HepG2 (cell line): Measurements from ENCODE around the gene MTMR8. TPM values are rescaled to one million over a fixed set of nuclear protein-coding genes. Genes with fewer than 3 reads are reported as not detected.

Source experiments
- ATAC-seq: fragments of 200-7000 bp; cut with Tn5 transposase; 3 replicates; pipeline ENCODE4 v1.9.1; 2020; ENCODE audit warnings: mild to moderate bottlenecking, moderate library complexity
- BruUV-seq: library from RNA; stranded (reverse); fragments of 400-500 nt; replicated peaks from 2 replicates; lab custom pipeline; 2021; lab: Mats Ljungman, UMichigan
- CTCF ChIA-PET: fragments of 300-600 bp; formaldehyde crosslinking; extraction: SDS; loops from one replicate; lab custom pipeline; 2021; ENCODE audit warnings: low total read pairs, inconsistent platforms, low intra/inter-chr PET ratio; lab: Yijun Ruan, JAX
- POLR2A ChIA-PET: fragments of 350-600 bp; sonication (Branson Sonifier 250); formaldehyde crosslinking; loops from one replicate; lab custom pipeline; 2020; ENCODE audit warnings: antibody characterized with exemption, inconsistent platforms; lab: Yijun Ruan, JAX
- DNase-seq: peaks from one replicate; pipeline ENCODE4 v3.0.0-alpha.2; 2015; ENCODE audit warnings: low spot score
- FAIRE-seq: peaks from 3 replicates; lab custom pipeline; 2011; peaks lifted over from hg19 to GRCh38; lab: Jason Lieb, UNC
- H2AFZ ChIP-seq: one replicate; pipeline ENCODE4 v1.6.1; 2011; ENCODE audit warnings: low read length, inconsistent platforms
- H3K27ac ChIP-seq: fragments of 300-600 bp; 3 replicates; pipeline ENCODE4 v1.8.0; 2011; ENCODE audit warnings: mixed run types, mild to moderate bottlenecking, mixed read lengths, low read length, inconsistent platforms; ENCODE audit not compliant: insufficient read depth; ENCODE audit errors: extremely low read length
- H3K27me3 ChIP-seq, 2 experiments: fragments of 200-600 bp in 1 of 2; 2 replicates in 1 of 2; 3 replicates in 1 of 2; pipeline versions ENCODE4 v1.6.0 to v1.8.0; 2011; ENCODE audit warnings: low read length in 2 of 2, mild to moderate bottlenecking in 2 of 2, moderate library complexity in 2 of 2, inconsistent platforms in 1 of 2; ENCODE audit not compliant: insufficient read depth in 2 of 2, control insufficient read depth in 1 of 2
- H3K36me3 ChIP-seq, 2 experiments: fragments of 200-600 bp in 1 of 2; replicated peaks in 1 of 2; 2 replicates in 1 of 2; 3 replicates in 1 of 2; pipeline versions ENCODE4 v1.5.1 to v1.8.0; 2011; ENCODE audit warnings: low read length in 2 of 2, inconsistent platforms in 1 of 2; ENCODE audit not compliant: insufficient read depth in 2 of 2, control insufficient read depth in 1 of 2
- H3K4me1 ChIP-seq: 2 replicates; pipeline ENCODE4 v1.5.1; 2012; ENCODE audit warnings: low read length, inconsistent platforms; ENCODE audit not compliant: insufficient read depth
- H3K4me2 ChIP-seq: 2 replicates; pipeline ENCODE4 v1.6.0; 2011; ENCODE audit warnings: low read depth, low read length, inconsistent platforms
- H3K4me3 ChIP-seq, 3 experiments: fragments of 200-600 bp in 1 of 3; sonication (generic), shearing (Covaris generic) in 1 of 3; replicated peaks in 1 of 3; 2 replicates each; pipeline ENCODE4 v1.5.1; 2011 to 2016; ENCODE audit warnings: low read length in 3 of 3, inconsistent platforms in 2 of 3, low read depth in 2 of 3, mild to moderate bottlenecking in 2 of 3, control low read depth in 1 of 3, mixed read lengths in 1 of 3; ENCODE audit not compliant: insufficient read depth in 1 of 3
- H3K79me2 ChIP-seq: one replicate; pipeline ENCODE4 v1.6.1; 2011; ENCODE audit warnings: low read length, inconsistent platforms; ENCODE audit not compliant: insufficient read depth
- H3K9ac ChIP-seq: 2 replicates; pipeline ENCODE4 v1.6.0; 2011; ENCODE audit warnings: mild to moderate bottlenecking, low read depth, low read length, inconsistent platforms; ENCODE audit not compliant: insufficient read depth
- H3K9me3 ChIP-seq: 2 replicates; pipeline ENCODE4 v1.5.1; 2012; ENCODE audit warnings: mild to moderate bottlenecking, low read length
- H4K20me1 ChIP-seq: 2 replicates; pipeline ENCODE4 v1.6.0; 2011; ENCODE audit warnings: inconsistent platforms, mild to moderate bottlenecking, low read length, moderate library complexity; ENCODE audit not compliant: insufficient read depth
- AGO2 ChIP-seq: fragments of 200-400 bp; formaldehyde crosslinking; optimal IDR thresholded peaks from 2 replicates; pipeline ENCODE3; 2017; ENCODE audit warnings: mild to moderate bottlenecking, low read depth, low read length, moderate library complexity
- ASH2L ChIP-seq: fragments of 300-600, 200-600 bp; sonication (generic); IDR thresholded peaks from 2 replicates; pipeline ENCODE4 v1.7.0; 2017; ENCODE audit warnings: low read depth, mild to moderate bottlenecking, moderate library complexity, mixed read lengths, low read length; ENCODE audit not compliant: insufficient read length
- CREB1 ChIP-seq, 2 experiments: fragments of 450-650 bp in 1 of 2; IDR thresholded peaks; 2 replicates each; pipeline ENCODE4 v1.6.1; 2016 to 2017; ENCODE audit warnings: control low read depth in 1 of 2, mild to moderate bottlenecking in 1 of 2, missing compliant biosample characterization in 1 of 2, missing genetic modification characterization in 1 of 2
- KAT8 ChIP-seq: IDR thresholded peaks from 2 replicates; pipeline ENCODE4 v1.6.1; 2016; ENCODE audit warnings: missing genetic modification reagents, missing compliant biosample characterization
- NFE2L1 ChIP-seq: sonication (generic); formaldehyde crosslinking; IDR thresholded peaks from 2 replicates; pipeline ENCODE4 v1.4.0; 2020; ENCODE audit warnings: missing genetic modification reagents, mild to moderate bottlenecking, borderline replicate concordance
- NFKBIZ ChIP-seq: IDR thresholded peaks from 2 replicates; pipeline ENCODE4 v1.6.1; 2018; ENCODE audit warnings: missing genetic modification reagents, missing compliant biosample characterization
- TGIF2 ChIP-seq: IDR thresholded peaks from 2 replicates; pipeline ENCODE4 v1.6.1; 2016; ENCODE audit warnings: control low read depth, missing compliant biosample characterization
- ZNF609 ChIP-seq: sonication (generic); formaldehyde crosslinking; IDR thresholded peaks from 2 replicates; pipeline ENCODE4 v1.4.0; 2020; ENCODE audit warnings: mild to moderate bottlenecking, missing genetic modification reagents, borderline replicate concordance
- ZNF644 ChIP-seq: IDR thresholded peaks from 2 replicates; pipeline ENCODE4 v1.6.1; 2016; ENCODE audit warnings: low read depth
- WGBS: methylation state at CpG from one replicate; pipeline ENCODE4 v1.1.6; 2017; ENCODE audit warnings: low lambda C conversion rate; 5-methylcytosine and 5-hydroxymethylcytosine counted together
- in situ Hi-C: cut with HindIII; loops from 2 replicates; pipeline ENCODE4 v1.10.0; 2017; ENCODE audit warnings: low pct_unique_long_range_greater_than_20kb; ENCODE audit not compliant: extremely low pct_ligation_motif_present
- intact Hi-C: fragments of 100-400 bp; cut with micrococcal nuclease; formaldehyde crosslinking; loops from one replicate; pipeline ENCODE4 v1.10.0; 2022; ENCODE audit not compliant: unreplicated experiment
- polyA plus RNA-seq, 8 experiments: library from polyadenylated mRNA; depleted of rRNA in 3 of 8; stranded (reverse) in 7 of 8; unstranded in 1 of 8; fragments of >200 nt; fragmentation: Illumina TruSeq in 4 of 8; extraction: Trizol in 4 of 8; gene quantifications; 2 replicates each; pipeline versions ENCODE4 v1.2.1 to v1.2.3, GENCODE V29; 2011 to 2016; ENCODE audit warnings: low read depth in 4 of 8, missing spikeins in 1 of 8, mixed read lengths in 1 of 8; ENCODE audit not compliant: insufficient read depth in 1 of 8
- total RNA-seq, 5 experiments: library from RNA; depleted of rRNA; stranded (reverse); fragments of >200 nt; fragmentation: Illumina TruSeq; extraction: Trizol; gene quantifications; 2 replicates each; pipeline ENCODE4 v1.2.3, GENCODE V29; 2016; ENCODE audit warnings: low read depth in 1 of 5
- TF ChIP-seq, protein P1 (sequence below): sonication (generic); formaldehyde crosslinking; IDR thresholded peaks from 2 replicates; pipeline ENCODE4 v1.5.0; 2020; ENCODE audit warnings: missing genetic modification reagents, mild to moderate bottlenecking, borderline replicate concordance
- TF ChIP-seq, protein P2 (sequence below): sonication (generic); formaldehyde crosslinking; IDR thresholded peaks from 2 replicates; pipeline ENCODE4 v1.4.0; 2020; ENCODE audit warnings: missing genetic modification reagents, borderline replicate concordance

MTMR8 gene
- total and polyA plus RNA-seq, 2 of the 13 experiments (the other 11 are each of a cell fraction or from before 2014, with no cell fraction given), result 0.31 TPM; not detected in 1

- in situ Hi-C loops, result no loop called here
These were observed 130.0 kb downstream of the MTMR8 start for GRCh38 chrX:64265265-64265664.

GRCh38 chrX:64230123-64230970, 164.9 kb downstream of the MTMR8 start, which contains the start of gene ASB12:
Gene ASB12 (minus strand): TSS chrX:64230607. CDS start chrX:64225650, 4,957 bp downstream.
- in situ Hi-C loops, result no loop called here
- intact Hi-C loops, result no loop called here
- no peak for FAIRE-seq
- TF ChIP-seq, protein P1, sequence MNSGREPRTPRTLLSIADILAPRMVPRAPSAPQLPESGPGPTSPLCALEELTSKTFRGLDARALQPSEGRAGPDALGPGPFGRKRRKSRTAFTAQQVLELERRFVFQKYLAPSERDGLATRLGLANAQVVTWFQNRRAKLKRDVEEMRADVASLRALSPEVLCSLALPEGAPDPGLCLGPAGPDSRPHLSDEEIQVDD (CRISPR knock-in tag), result no peak
- no peak for TF ChIP-seq TGIF2
- no peak for TF ChIP-seq ZNF609
- no peak for TF ChIP-seq NFKBIZ (CRISPR knock-in tag)
- TF ChIP-seq ASH2L, result no peak
- no peak for TF ChIP-seq NFE2L1

More at GRCh38 chrX:64265265-64265664, 130.0 kb downstream of the MTMR8 start:
- CTCF ChIA-PET, result no interaction called here
- Histone ChIP-seq H3K4me1 (no peaks in the 10 kb centered on the region), H3K79me2 (no peaks in the 10 kb centered on the region), H3K9ac (no peak overlapping the region), H3K27me3 (no peaks in the 10 kb centered on the region), H4K20me1 (no peaks in the 10 kb centered on the region), H3K4me2 (no peak overlapping the region), H3K9me3 (no peaks in the 10 kb centered on the region)
- no TSS peak for BruUV-seq
- no peak for ATAC-seq
- no peak for FAIRE-seq
- intact Hi-C loops, result no loop called here
- POLR2A ChIA-PET, result no interaction called here
- TF ChIP-seq CREB1 (IDR thresholded peaks at IDR 0.05) (no peak), CREB1 (CRISPR knock-in tag; IDR thresholded peaks at IDR 0.05) (no peak), KAT8 (CRISPR knock-in tag) (no peak), ZNF644 (CRISPR knock-in tag) (no peak), AGO2 (no peak)
- TF ChIP-seq, protein P2, sequence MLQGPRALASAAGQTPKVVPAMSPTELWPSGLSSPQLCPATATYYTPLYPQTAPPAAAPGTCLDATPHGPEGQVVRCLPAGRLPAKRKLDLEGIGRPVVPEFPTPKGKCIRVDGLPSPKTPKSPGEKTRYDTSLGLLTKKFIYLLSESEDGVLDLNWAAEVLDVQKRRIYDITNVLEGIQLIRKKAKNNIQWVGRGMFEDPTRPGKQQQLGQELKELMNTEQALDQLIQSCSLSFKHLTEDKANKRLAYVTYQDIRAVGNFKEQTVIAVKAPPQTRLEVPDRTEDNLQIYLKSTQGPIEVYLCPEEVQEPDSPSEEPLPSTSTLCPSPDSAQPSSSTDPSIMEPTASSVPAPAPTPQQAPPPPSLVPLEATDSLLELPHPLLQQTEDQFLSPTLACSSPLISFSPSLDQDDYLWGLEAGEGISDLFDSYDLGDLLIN (CRISPR knock-in tag), result no peak
- TF ChIP-seq, all 625 proteins: peak for 0
- no peak for DNase-seq
- Histone ChIP-seq H2AFZ (no peak overlapping the region), H3K4me3 (no peak overlapping the region), H3K36me3 (no peaks in the 10 kb centered on the region), H3K27ac (no peak overlapping the region)

More at GRCh38 chrX:64230123-64230970, 164.9 kb downstream of the MTMR8 start, which contains the start of gene ASB12:
- ChIA-PET POLR2A (no interaction called here), CTCF (no interaction called here)
- H3K4me1 ChIP-seq, result no peaks in the 10 kb centered on the region
- no peak within 1 kb of the TSS for H3K4me3 ChIP-seq
- H3K36me3 ChIP-seq, result no peaks in the 10 kb centered on the region
- no peaks in the 10 kb centered on the region for H3K27me3 ChIP-seq
- no peak within 1 kb of the TSS for H2AFZ ChIP-seq
- no TSS peak for BruUV-seq
- no peaks in the 10 kb centered on the region for H3K79me2 ChIP-seq
- H3K4me2 ChIP-seq, result no peak within 1 kb of the TSS
- 0% methylated on average over 2 of the region's 17 CpGs for WGBS
- no peak within 1 kb of the TSS for H3K27ac ChIP-seq
- no peaks in the 10 kb centered on the region for H3K9me3 ChIP-seq
- ATAC-seq (peak; percentile 52; the same call in 1 of the 3 replicates), DNase-seq (no peak)
- H4K20me1 ChIP-seq, result no peaks in the 10 kb centered on the region
- no peak within 1 kb of the TSS for H3K9ac ChIP-seq
